Mesendoderm (in vitro differentiated cells): Measurements from ENCODE around the gene SIRT5.
A peak's percentile ranks its signal among the peaks of the same experiment; 100 is the strongest.

ENCODE experiments used
- DNase-seq: peaks from one replicate; pipeline ENCODE4 v3.0.0; 2013
- H2AK5ac ChIP-seq: 2 replicates; pipeline ENCODE4 v1.6.1; 2013; ENCODE audit warnings: low read length, inconsistent platforms
- H2BK120ac ChIP-seq: 2 replicates; pipeline ENCODE4 v1.6.1; 2013; ENCODE audit warnings: low read depth, mild to moderate bottlenecking, low read length, moderate library complexity, mixed read lengths
- H2BK15ac ChIP-seq: replicated peaks from 2 replicates; pipeline ENCODE4 v1.6.1; 2013; ENCODE audit warnings: low read depth, mild to moderate bottlenecking, moderate library complexity
- H2BK5ac ChIP-seq: 2 replicates; pipeline ENCODE4 v1.6.1; 2013; ENCODE audit warnings: low read length, inconsistent platforms
- H3K18ac ChIP-seq: 2 replicates; pipeline ENCODE4 v1.6.1; 2013; ENCODE audit warnings: mild to moderate bottlenecking, low read length, mixed read lengths
- H3K23ac ChIP-seq: one replicate; pipeline ENCODE4 v1.6.1; 2013; ENCODE audit warnings: low read length
- H3K27ac ChIP-seq: 2 replicates; pipeline ENCODE4 v1.5.1; 2013; ENCODE audit warnings: low read depth, mild to moderate bottlenecking, inconsistent platforms, low read length, moderate library complexity
- H3K27me3 ChIP-seq: 2 replicates; pipeline ENCODE4 v1.6.1; 2013; ENCODE audit warnings: low read length, control low read depth, mild to moderate bottlenecking, inconsistent platforms; ENCODE audit not compliant: insufficient read depth, poor library complexity
- H3K36me3 ChIP-seq: 2 replicates; pipeline ENCODE4 v1.6.1; 2013; ENCODE audit warnings: low read length, inconsistent platforms; ENCODE audit not compliant: control insufficient read depth, insufficient read depth
- H3K4ac ChIP-seq: one replicate; pipeline ENCODE4 v1.6.1; 2013; ENCODE audit warnings: low read depth, mild to moderate bottlenecking, low read length, moderate library complexity
- H3K4me1 ChIP-seq: 2 replicates; pipeline ENCODE4 v1.6.1; 2013; ENCODE audit warnings: low read depth, low read length, inconsistent platforms; ENCODE audit not compliant: control insufficient read depth
- H3K4me2 ChIP-seq: 2 replicates; pipeline ENCODE4 v1.6.1; 2013; ENCODE audit warnings: low read length
- H3K4me3 ChIP-seq: 2 replicates; pipeline ENCODE4 v1.5.1; 2013; ENCODE audit warnings: mild to moderate bottlenecking, low read length
- H3K56ac ChIP-seq: one replicate; pipeline ENCODE4 v1.6.1; 2013; ENCODE audit warnings: low read length
- H3K79me1 ChIP-seq: 2 replicates; pipeline ENCODE4 v1.6.1; 2013; ENCODE audit warnings: low read length, inconsistent platforms
- H3K79me2 ChIP-seq: 2 replicates; pipeline ENCODE4 v1.6.1; 2013; ENCODE audit warnings: mild to moderate bottlenecking, low read length; ENCODE audit not compliant: control insufficient read depth, insufficient read depth
- H3K9ac ChIP-seq: 2 replicates; pipeline ENCODE4 v1.6.1; 2013; ENCODE audit warnings: low read length, inconsistent platforms
- H4K5ac ChIP-seq: one replicate; pipeline ENCODE4 v1.6.1; 2013; ENCODE audit warnings: low read length
- H4K8ac ChIP-seq: one replicate; pipeline ENCODE4 v1.6.1; 2013; ENCODE audit warnings: low read depth, mild to moderate bottlenecking, control low read depth, low read length, moderate library complexity
- WGBS: extraction: QIAGEN DNeasy Blood & Tissue Kit; methylation state at CpG from one replicate; pipeline ENCODE4 v1.1.7; 2013; ENCODE audit warnings: low lambda C conversion rate, missing lambda C conversion rate; ENCODE audit not compliant: insufficient coverage; ENCODE audit errors: extremely low coverage; 5-methylcytosine and 5-hydroxymethylcytosine counted together

Gene SIRT5

DNA sequence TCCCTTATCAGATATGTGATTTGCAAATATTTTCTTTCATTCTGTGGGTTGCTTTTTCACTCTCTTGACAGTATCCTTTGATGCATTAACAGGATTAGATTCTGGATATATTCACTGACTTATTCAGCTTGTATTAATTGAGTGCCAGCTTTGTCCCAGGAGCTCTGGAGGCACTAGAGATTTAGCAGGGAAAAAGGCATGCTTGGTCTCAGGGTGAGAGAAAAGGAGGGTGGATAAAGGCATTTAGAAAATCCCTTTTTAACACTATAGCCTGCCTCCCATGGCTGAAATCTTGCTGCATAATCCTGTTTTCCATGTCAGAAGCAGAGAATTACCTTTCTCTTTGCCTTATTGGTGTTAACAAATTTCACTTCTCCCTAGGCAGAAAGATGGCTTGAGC is 28.5 kb upstream of the SIRT5 start:
- Histone ChIP-seq H2BK15ac (peak overlapping the region; percentile 6), H3K27ac (no peak overlapping the region), H2BK5ac (no peak overlapping the region), H3K4me2 (no peak overlapping the region), H3K27me3 (no peaks in the 10 kb centered on the region), H3K79me2 (no peaks in the 10 kb centered on the region), H2BK120ac (no peak overlapping the region), H4K8ac (no peak overlapping the region), H3K9ac (no peak overlapping the region), H3K36me3 (no peaks in the 10 kb centered on the region), H3K56ac (no peak overlapping the region), H3K4ac (peak overlapping the region; percentile 86), H2AK5ac (no peak overlapping the region), H3K4me3 (no peak overlapping the region), H3K23ac (no peak overlapping the region), H3K18ac (peak overlapping the region; percentile 96), H4K5ac (no peak overlapping the region), H3K4me1 (peaks cover 8% of the 10 kb centered on the region), H3K79me1 (no peaks in the 10 kb centered on the region)
- DNase-seq = no peak

DNA sequence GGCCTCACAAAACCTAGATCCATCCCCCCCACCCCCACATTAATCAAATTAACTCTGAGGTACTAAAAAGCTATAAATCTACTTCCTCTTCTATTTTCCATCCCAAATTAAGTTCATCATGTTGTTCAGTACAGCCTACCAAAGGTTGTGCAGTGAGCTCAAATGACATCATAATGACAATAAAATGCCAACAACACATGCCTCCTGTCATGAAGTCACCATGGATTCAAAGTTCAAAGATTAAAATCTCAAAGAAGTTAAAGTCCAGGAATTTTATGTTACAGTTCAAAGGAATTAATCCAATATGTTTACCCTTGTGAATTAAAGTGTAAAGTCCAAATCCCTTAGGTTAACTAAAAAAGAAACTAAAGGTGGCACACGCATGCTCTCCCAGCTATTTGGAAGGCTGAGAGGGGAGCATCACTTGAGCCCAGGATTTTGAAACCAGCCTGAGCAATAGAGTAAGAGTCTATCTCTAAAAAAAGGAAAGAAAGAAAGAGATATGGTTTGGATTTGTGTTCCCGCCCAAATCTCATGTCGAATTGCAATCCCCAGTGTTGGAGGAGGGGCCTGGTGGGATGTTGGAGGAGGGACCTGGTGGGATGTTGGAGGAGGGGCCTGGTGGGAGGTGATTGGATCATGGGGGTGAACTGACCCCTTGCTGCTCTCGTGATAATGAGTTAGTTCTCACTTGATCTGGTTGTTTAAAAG is 25.7 kb upstream of the SIRT5 start:
- Histone ChIP-seq H4K8ac (no peak overlapping the region), H3K4me1 (peaks cover 8% of the 10 kb centered on the region), H3K79me1 (no peaks in the 10 kb centered on the region), H2BK5ac (no peak overlapping the region), H3K18ac (no peak overlapping the region), H3K4me3 (no peak overlapping the region), H2BK15ac (no peak overlapping the region), H2AK5ac (no peak overlapping the region), H3K4ac (no peak overlapping the region), H2BK120ac (no peak overlapping the region), H3K9ac (no peak overlapping the region), H3K23ac (no peak overlapping the region), H3K4me2 (no peak overlapping the region), H3K36me3 (no peaks in the 10 kb centered on the region), H3K56ac (no peak overlapping the region), H3K27ac (no peak overlapping the region), H3K79me2 (no peaks in the 10 kb centered on the region), H3K27me3 (no peaks in the 10 kb centered on the region), H4K5ac (no peak overlapping the region)
- peak; percentile 87 for DNase-seq
- no CpG with 5 or more reads among the region's 4 CpGs for WGBS

DNA sequence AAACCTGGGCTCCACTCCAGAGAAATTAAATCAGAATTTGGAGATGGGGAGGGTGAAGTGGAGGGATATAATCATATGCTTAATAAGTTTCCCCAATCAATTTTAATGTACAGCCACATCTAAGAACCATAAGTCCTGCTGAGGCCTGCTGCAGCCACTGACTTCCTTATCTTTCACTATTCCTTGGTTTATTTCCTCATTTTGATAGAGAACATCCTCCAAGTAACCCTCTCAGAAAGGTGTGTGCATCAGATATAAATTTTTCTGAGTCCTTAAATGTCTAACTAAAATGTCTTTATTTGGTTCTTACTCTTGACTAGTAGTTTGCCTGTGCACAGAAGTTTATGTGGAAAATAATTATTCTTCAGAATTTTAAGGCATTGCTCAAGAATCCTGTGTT is 23.7 kb upstream of the SIRT5 start:
- Histone ChIP-seq H3K4me1 (peaks cover 12% of the 10 kb centered on the region), H3K9ac (no peak overlapping the region), H3K4ac (no peak overlapping the region), H3K18ac (no peak overlapping the region), H3K79me1 (no peaks in the 10 kb centered on the region), H4K5ac (no peak overlapping the region), H3K27me3 (no peaks in the 10 kb centered on the region), H3K79me2 (no peaks in the 10 kb centered on the region), H2BK5ac (no peak overlapping the region), H4K8ac (no peak overlapping the region), H3K56ac (no peak overlapping the region), H2BK15ac (no peak overlapping the region), H3K4me3 (no peak overlapping the region), H3K4me2 (no peak overlapping the region), H3K27ac (no peak overlapping the region), H2BK120ac (no peak overlapping the region), H3K36me3 (no peaks in the 10 kb centered on the region), H2AK5ac (no peak overlapping the region), H3K23ac (no peak overlapping the region)
- no peak for DNase-seq

DNA sequence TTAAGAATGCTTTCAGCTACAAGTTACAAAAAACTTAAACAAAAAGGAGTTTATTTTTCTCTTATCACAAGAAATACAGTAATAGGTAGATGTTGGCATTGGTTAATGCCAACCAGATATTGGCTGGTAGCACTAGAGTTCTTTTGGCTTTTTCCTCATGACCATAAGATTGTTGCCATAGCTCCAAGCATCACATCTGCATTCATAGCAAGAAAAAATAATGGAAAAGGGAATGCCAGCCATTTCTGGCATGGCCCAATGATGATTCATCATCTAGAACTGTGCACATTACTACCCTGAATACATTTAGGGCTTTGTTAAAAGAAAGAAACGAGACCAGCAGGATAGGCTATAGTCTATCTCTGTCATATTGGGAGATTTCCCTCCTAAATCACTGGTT is 20.8 kb upstream of the SIRT5 start:
- Histone ChIP-seq H2AK5ac (no peak overlapping the region), H3K27ac (no peak overlapping the region), H2BK5ac (no peak overlapping the region), H3K18ac (no peak overlapping the region), H3K36me3 (no peaks in the 10 kb centered on the region), H3K4me3 (no peak overlapping the region), H3K27me3 (no peaks in the 10 kb centered on the region), H2BK15ac (no peak overlapping the region), H3K4me1 (peaks cover 6% of the 10 kb centered on the region), H4K5ac (no peak overlapping the region), H3K79me1 (no peaks in the 10 kb centered on the region), H3K56ac (no peak overlapping the region), H3K9ac (no peak overlapping the region), H3K23ac (no peak overlapping the region), H3K79me2 (no peaks in the 10 kb centered on the region), H3K4ac (no peak overlapping the region), H4K8ac (no peak overlapping the region), H3K4me2 (no peak overlapping the region), H2BK120ac (no peak overlapping the region)
- no CpG with 5 or more reads among the region's 1 CpG for WGBS
- no peak for DNase-seq

DNA sequence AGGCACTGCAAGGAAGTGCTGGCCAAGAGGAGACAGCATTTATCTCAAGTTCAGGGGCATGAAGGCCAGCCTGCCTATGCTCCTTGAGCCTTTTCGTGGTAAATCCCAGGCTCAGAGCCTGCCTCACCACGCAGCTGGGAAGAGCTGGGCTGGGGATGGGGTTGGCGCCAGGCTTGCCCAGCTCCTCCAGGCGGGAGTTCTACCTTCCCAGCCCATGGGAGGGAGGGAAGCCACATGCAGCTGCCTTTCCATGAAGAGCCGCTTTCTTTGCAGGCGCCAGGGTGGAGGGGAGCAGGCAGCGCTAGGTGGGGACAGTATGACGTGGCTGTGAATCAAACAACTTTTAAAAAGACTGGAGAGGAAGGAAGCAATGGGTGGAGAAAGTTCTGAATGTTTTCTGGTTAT is 19.5 kb upstream of the SIRT5 start:
- peak overlapping the region; percentile 65 for H3K9ac ChIP-seq
- peak overlapping the region; percentile 91 for H3K56ac ChIP-seq
- no peaks in the 10 kb centered on the region for H3K36me3 ChIP-seq
- H3K27ac ChIP-seq = peak overlapping the region; percentile 23
- H3K23ac ChIP-seq = no peak overlapping the region
- H2BK120ac ChIP-seq = no peak overlapping the region
- H3K18ac ChIP-seq = peak overlapping the region; percentile 73
- H4K5ac ChIP-seq = no peak overlapping the region
- no peaks in the 10 kb centered on the region for H3K79me1 ChIP-seq
- no peaks in the 10 kb centered on the region for H3K27me3 ChIP-seq
- H3K4me3 ChIP-seq = no peak overlapping the region
- H2AK5ac ChIP-seq = no peak overlapping the region
- H3K4ac ChIP-seq = no peak overlapping the region
- DNase-seq = peak; percentile 89
- H3K79me2 ChIP-seq = no peaks in the 10 kb centered on the region
- no peak overlapping the region for H2BK5ac ChIP-seq
- peak overlapping the region; percentile 13 for H2BK15ac ChIP-seq
- H3K4me2 ChIP-seq = no peak overlapping the region
- WGBS = no CpG with 5 or more reads among the region's 8 CpGs
- H3K4me1 ChIP-seq = peaks cover 4% of the 10 kb centered on the region
- H4K8ac ChIP-seq = no peak overlapping the region

DNA sequence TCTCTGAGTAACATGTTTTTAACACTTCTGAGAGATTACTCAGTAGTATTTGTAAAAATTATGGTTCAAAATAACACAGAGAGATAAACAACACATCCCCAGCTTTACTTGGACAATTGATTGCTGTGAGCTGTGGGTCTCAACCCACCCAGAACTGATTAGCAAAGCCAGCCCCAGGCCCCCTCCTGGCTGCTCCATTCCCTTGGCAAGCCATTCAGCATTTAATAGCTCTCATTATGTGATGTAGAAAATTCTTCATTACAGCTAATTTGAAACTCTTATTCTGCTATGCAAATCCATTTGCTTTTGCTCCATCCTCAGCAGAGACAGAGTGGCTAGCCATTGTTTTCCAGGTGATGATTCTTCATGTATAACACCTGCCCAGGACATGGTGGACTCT is 16.6 kb upstream of the SIRT5 start:
- Histone ChIP-seq H2BK5ac (no peak overlapping the region), H3K23ac (no peak overlapping the region), H3K27ac (no peak overlapping the region), H2BK15ac (no peak overlapping the region), H3K18ac (no peak overlapping the region), H2BK120ac (no peak overlapping the region), H3K79me1 (no peaks in the 10 kb centered on the region), H2AK5ac (no peak overlapping the region), H4K5ac (no peak overlapping the region), H3K36me3 (no peaks in the 10 kb centered on the region), H3K4me3 (no peak overlapping the region), H3K27me3 (no peaks in the 10 kb centered on the region), H3K4ac (no peak overlapping the region), H4K8ac (no peak overlapping the region), H3K4me2 (no peak overlapping the region), H3K79me2 (no peaks in the 10 kb centered on the region), H3K9ac (no peak overlapping the region), H3K56ac (no peak overlapping the region), H3K4me1 (peaks cover 6% of the 10 kb centered on the region)
- DNase-seq = no peak
